ENCODE results near the gene ADAT3. TPM values are rescaled to one million over a fixed set of nuclear protein-coding genes. Genes with fewer than 3 reads are reported as not detected.
A peak's percentile ranks its signal among the peaks of the same experiment; 100 is the strongest.

ADAT3 gene
- polyA plus RNA-seq, 1 of the 3 experiments (the other 2 are of a cell fraction): 2.8 TPM

- no peak for TF ChIP-seq FOXM1 (IDR thresholded peaks at IDR 0.05; ENCODE audit: low read depth)
- TF ChIP-seq SIN3A (IDR thresholded peaks at IDR 0.05; ENCODE audit: borderline replicate concordance, low read depth, low read length): no peak
- TF ChIP-seq NRF1 (IDR thresholded peaks at IDR 0.05; ENCODE audit: low read depth, low read length): no peak
These were observed 4.5 kb downstream of the ADAT3 start (continued) for GRCh38 chr19:1909761-1910080.

DNA sequence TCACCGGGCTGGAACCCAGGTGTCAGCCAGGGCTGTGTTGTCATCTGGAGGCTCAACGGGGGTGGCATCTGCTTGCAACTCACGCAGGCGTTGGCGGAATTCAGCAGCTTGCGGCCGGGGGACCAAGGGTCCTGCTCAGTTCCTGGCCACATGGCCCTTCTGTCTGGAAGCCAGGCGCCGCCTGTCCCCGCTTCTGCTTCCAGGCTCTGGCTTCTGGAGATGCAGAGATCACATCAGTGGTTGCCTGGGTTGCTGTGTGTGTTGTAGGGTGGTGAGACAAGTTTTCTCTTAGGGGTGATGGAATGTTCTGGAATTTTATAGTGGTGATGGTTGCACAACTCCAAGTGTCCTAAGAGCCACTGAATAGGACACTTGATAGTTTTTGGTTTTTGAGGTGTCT lies 5.0 kb downstream of the ADAT3 start:
- Histone ChIP-seq H3K27me3 (ENCODE audit: insufficient read depth) (no peaks in the 10 kb centered on the region), H3K4me3 (ENCODE audit: low read depth in 2 of 2, low read length in 1 of 2) (no peak overlapping the region), H3K36me3 (replicated peaks in 1 of 2; ENCODE audit: control insufficient read depth in 1 of 2, insufficient read depth in 2 of 2, low read length in 1 of 2) (peaks cover 0 to 22% of the 10 kb centered on the region in 2 experiments), H3K27ac (ENCODE audit: low read depth in 2 of 2, low read length in 1 of 2) (peak overlapping the region in 1 of 2 experiments; percentile 86; a peak in 2 of 4 replicates), H3K9ac (no peak overlapping the region), H3K79me2 (ENCODE audit: insufficient read depth) (peaks cover 92% of the 10 kb centered on the region), H2AFZ (ENCODE audit: low read depth) (no peak overlapping the region), H3K9me2 (no peaks in the 10 kb centered on the region), H3K4me2 (no peak overlapping the region), H3F3A (replicated peaks; ENCODE audit: insufficient read depth) (peaks cover 5% of the 10 kb centered on the region), H3K4me1 (ENCODE audit: control insufficient read depth in 1 of 2, insufficient read depth in 2 of 2, low read depth in 1 of 2, low read length in 1 of 2) (peaks cover 0 to 16% of the 10 kb centered on the region in 2 experiments; a peak in 1 of 4 replicates), H3K9me3 (no peaks in the 10 kb centered on the region), H4K20me1 (ENCODE audit: insufficient read depth) (peaks cover 51% of the 10 kb centered on the region)
- POLR2A ChIA-PET: interaction anchor here (1.0 kb wide), 1 partner anchor 18 kb away, joined by 3 read pairs; no protein-coding TSS in a partner anchor
- TF ChIP-seq MXI1 (IDR thresholded peaks at IDR 0.05; ENCODE audit: low read depth, low read length) (peak; percentile 77; the same call in 1 of the 2 replicates), RCOR1 (IDR thresholded peaks at IDR 0.05; ENCODE audit: low read length) (peak; percentile 80), GATA2 (CRISPR knock-in tag; IDR thresholded peaks at IDR 0.05) (peak; percentile 80), REST (IDR thresholded peaks at IDR 0.05; ENCODE audit: low read depth, low read length) (no peak), YY1 (IDR thresholded peaks at IDR 0.05; ENCODE audit: low read depth) (no peak), TAF1 (IDR thresholded peaks at IDR 0.05; ENCODE audit: borderline replicate concordance, low read depth, low read length) (no peak), FOXJ3 (CRISPR knock-in tag; IDR thresholded peaks at IDR 0.05) (0 out of 2 replicates have a peak, but pooled peaks have one; percentile 40), TCF12 (IDR thresholded peaks at IDR 0.05) (peak; percentile 32; the same call in 1 of the 2 replicates), EP300 (IDR thresholded peaks at IDR 0.05; ENCODE audit: borderline replicate concordance in 1 of 2, low read depth in 1 of 2, low read length in 1 of 2) (peak in 1 of 2 experiments; percentile 71; a peak in 1 of 4 replicates), MEF2A (IDR thresholded peaks at IDR 0.05; ENCODE audit: borderline replicate concordance, low read depth) (no peak), POLR2AphosphoS5 (IDR thresholded peaks at IDR 0.05; ENCODE audit: low read depth, low read length) (peak; percentile 24; the same call in 1 of the 2 replicates), CHD2 (IDR thresholded peaks at IDR 0.05; ENCODE audit: low read length, partially characterized antibody) (peak; percentile 38)
- TF ChIP-seq, protein P1, sequence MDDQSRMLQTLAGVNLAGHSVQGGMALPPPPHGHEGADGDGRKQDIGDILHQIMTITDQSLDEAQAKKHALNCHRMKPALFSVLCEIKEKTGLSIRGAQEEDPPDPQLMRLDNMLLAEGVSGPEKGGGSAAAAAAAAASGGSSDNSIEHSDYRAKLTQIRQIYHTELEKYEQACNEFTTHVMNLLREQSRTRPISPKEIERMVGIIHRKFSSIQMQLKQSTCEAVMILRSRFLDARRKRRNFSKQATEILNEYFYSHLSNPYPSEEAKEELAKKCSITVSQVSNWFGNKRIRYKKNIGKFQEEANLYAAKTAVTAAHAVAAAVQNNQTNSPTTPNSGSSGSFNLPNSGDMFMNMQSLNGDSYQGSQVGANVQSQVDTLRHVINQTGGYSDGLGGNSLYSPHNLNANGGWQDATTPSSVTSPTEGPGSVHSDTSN (IDR thresholded peaks at IDR 0.05): no peak
- TF ChIP-seq, protein P2, sequence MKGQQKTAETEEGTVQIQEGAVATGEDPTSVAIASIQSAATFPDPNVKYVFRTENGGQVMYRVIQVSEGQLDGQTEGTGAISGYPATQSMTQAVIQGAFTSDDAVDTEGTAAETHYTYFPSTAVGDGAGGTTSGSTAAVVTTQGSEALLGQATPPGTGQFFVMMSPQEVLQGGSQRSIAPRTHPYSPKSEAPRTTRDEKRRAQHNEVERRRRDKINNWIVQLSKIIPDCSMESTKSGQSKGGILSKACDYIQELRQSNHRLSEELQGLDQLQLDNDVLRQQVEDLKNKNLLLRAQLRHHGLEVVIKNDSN (IDR thresholded peaks at IDR 0.05; ENCODE audit: borderline replicate concordance, low read depth): no peak
- DNase-seq: peak; percentile 90
- CTCF ChIA-PET: interaction anchor here (0.8 to 4.2 kb wide), 4 partner anchors 13 to 32 kb away, joined by 3 to 30 read pairs (median 4); partner anchors contain the start of gene ABHD17A
- 100% methylated on average over 3 of the region's 10 CpGs for WGBS (ENCODE audit: low lambda C conversion rate)
